Hepatocyte (in vitro differentiated cells): ENCODE data around the gene ZDHHC9. TPM values are rescaled to one million over a fixed set of nuclear protein-coding genes. Genes with fewer than 3 reads are reported as not detected.

Source experiments
- DNase-seq: peaks from one replicate; pipeline ENCODE4 v3.0.0-alpha.2; 2016; ENCODE audit warnings: low spot score
- H2AFZ ChIP-seq: fragments of 200-600 bp; sonication (generic); 2 replicates; pipeline ENCODE4 v1.6.0; 2016; ENCODE audit warnings: antibody characterized with exemption, mild to moderate bottlenecking
- H3K27ac ChIP-seq: fragments of 200-600 bp; sonication (generic); 2 replicates; pipeline ENCODE4 v1.5.1; 2016; ENCODE audit warnings: mild to moderate bottlenecking
- H3K27me3 ChIP-seq: fragments of 200-600 bp; sonication (generic); 2 replicates; pipeline ENCODE4 v1.6.1; 2016
- H3K36me3 ChIP-seq: fragments of 200-600 bp; sonication (generic); replicated peaks from 2 replicates; pipeline ENCODE4 v1.5.1; 2016; ENCODE audit warnings: low read depth; ENCODE audit not compliant: insufficient read depth
- H3K4me1 ChIP-seq: fragments of 200-600 bp; sonication (generic); 2 replicates; pipeline ENCODE4 v1.5.1; 2016; ENCODE audit warnings: mild to moderate bottlenecking, moderate library complexity; ENCODE audit not compliant: insufficient read depth
- H3K4me2 ChIP-seq: fragments of 200-600 bp; sonication (generic); 2 replicates; pipeline ENCODE4 v1.6.0; 2016
- H3K4me3 ChIP-seq: fragments of 200-600 bp; sonication (generic); 2 replicates; pipeline ENCODE4 v1.5.1; 2016; ENCODE audit warnings: mild to moderate bottlenecking
- H3K79me2 ChIP-seq: fragments of 200-600 bp; sonication (generic); 2 replicates; pipeline ENCODE4 v1.6.0; 2017; ENCODE audit warnings: mild to moderate bottlenecking
- H3K9me2 ChIP-seq: fragments of 200-600 bp; sonication (generic); replicated peaks from 2 replicates; pipeline ENCODE4 v1.6.0; 2017; ENCODE audit warnings: mild to moderate bottlenecking; ENCODE audit not compliant: insufficient read depth
- H3K9me3 ChIP-seq: fragments of 200-600 bp; sonication (generic); 2 replicates; pipeline ENCODE4 v1.5.1; 2016; ENCODE audit warnings: low read depth, mild to moderate bottlenecking
- H4K20me1 ChIP-seq: fragments of 200-600 bp; sonication (generic); 2 replicates; pipeline ENCODE4 v1.6.0; 2016; ENCODE audit warnings: mild to moderate bottlenecking; ENCODE audit not compliant: insufficient read depth, poor library complexity, severe bottlenecking
- CTCF ChIP-seq: fragments of 200-600 bp; sonication (generic); IDR thresholded peaks from 2 replicates; pipeline ENCODE4 v1.5.1; 2016; ENCODE audit warnings: antibody characterized with exemption, mild to moderate bottlenecking; ENCODE audit not compliant: poor library complexity
- EZH2 ChIP-seq: fragments of 200-600 bp; sonication (generic); IDR thresholded peaks from 2 replicates; pipeline ENCODE4 v1.6.1; 2016; ENCODE audit warnings: antibody characterized with exemption, mild to moderate bottlenecking, borderline replicate concordance
- EZH2phosphoT487 ChIP-seq: fragments of 200-600 bp; sonication (generic); IDR thresholded peaks from one replicate; pipeline ENCODE4 v1.6.1; 2018; ENCODE audit warnings: antibody characterized with exemption, mild to moderate bottlenecking, low read depth, moderate library complexity; ENCODE audit not compliant: unreplicated experiment, severe bottlenecking
- WGBS: methylation state at CpG from one replicate; pipeline ENCODE4 v1.1.6; 2016; ENCODE audit warnings: low lambda C conversion rate; ENCODE audit errors: missing lambda C conversion rate; 5-methylcytosine and 5-hydroxymethylcytosine counted together
- polyA plus RNA-seq: library from polyadenylated mRNA; unstranded; fragments of >200 nt; fragmentation: Nextera tagmentation; extraction: Ambion mirVana; gene quantifications from 2 replicates; pipeline ENCODE4 v1.2.1, GENCODE V29; 2016
- total RNA-seq: library from RNA; depleted of rRNA; stranded (reverse); fragments of >200 nt; gene quantifications from 2 replicates; pipeline ENCODE4 v1.2.3, GENCODE V29; 2014

ZDHHC9 gene
- total and polyA plus RNA-seq, 2 experiments from 2014 or later, result 48.6 TPM

- H2AFZ ChIP-seq, result no peak overlapping the region
- H4K20me1 ChIP-seq, result no peaks in the 10 kb centered on the region
- H3K36me3 ChIP-seq, result no peaks in the 10 kb centered on the region
- no peak for TF ChIP-seq EZH2phosphoT487
- no peak for TF ChIP-seq CTCF
- TF ChIP-seq EZH2, result no peak
- 82% methylated on average over 8 of the region's 8 CpGs for WGBS
- no peaks in the 10 kb centered on the region for H3K79me2 ChIP-seq
- H3K4me2 ChIP-seq, result no peak overlapping the region
- H3K4me3 ChIP-seq, result no peak overlapping the region
- no peaks in the 10 kb centered on the region for H3K9me3 ChIP-seq
- no peaks in the 10 kb centered on the region for H3K4me1 ChIP-seq
- no peak for DNase-seq
- no peaks in the 10 kb centered on the region for H3K9me2 ChIP-seq
- no peak overlapping the region for H3K27ac ChIP-seq
- no peaks in the 10 kb centered on the region for H3K27me3 ChIP-seq
Observed at GRCh38 chrX:129768186-129768585, 75.5 kb downstream of the ZDHHC9 start.

DNA sequence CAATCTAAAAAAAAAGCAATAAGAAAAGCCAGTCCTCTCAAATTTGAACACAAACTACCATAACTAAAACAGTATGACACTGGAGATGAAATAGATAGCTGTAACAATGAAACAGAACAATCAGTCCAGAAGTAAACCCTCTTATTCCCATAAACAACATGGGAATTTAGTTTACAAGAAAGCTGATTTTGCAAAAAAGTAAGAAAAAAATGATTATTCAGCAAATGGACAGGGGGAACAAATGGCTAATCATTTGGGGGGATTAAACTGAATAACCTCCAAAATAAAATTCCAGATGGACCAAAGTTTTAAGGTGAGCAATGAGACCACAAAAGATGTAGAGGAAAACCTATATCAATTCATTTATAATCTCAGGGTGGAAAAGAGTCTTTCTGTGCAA lies 80.0 kb downstream of the ZDHHC9 start:
- H3K4me2 ChIP-seq, result no peak overlapping the region
- H3K4me1 ChIP-seq, result no peaks in the 10 kb centered on the region
- H3K4me3 ChIP-seq, result no peak overlapping the region
- H3K9me2 ChIP-seq, result no peaks in the 10 kb centered on the region
- TF ChIP-seq EZH2phosphoT487, result no peak
- no peak for TF ChIP-seq EZH2
- no peak for TF ChIP-seq CTCF
- H3K27ac ChIP-seq, result no peak overlapping the region
- H3K9me3 ChIP-seq, result no peaks in the 10 kb centered on the region
- no peaks in the 10 kb centered on the region for H3K36me3 ChIP-seq
- no peak overlapping the region for H2AFZ ChIP-seq
- H3K27me3 ChIP-seq, result no peaks in the 10 kb centered on the region
- DNase-seq, result no peak
- H3K79me2 ChIP-seq, result no peaks in the 10 kb centered on the region
- no peaks in the 10 kb centered on the region for H4K20me1 ChIP-seq

GRCh38 chrX:129762448-129762847 lies 81.2 kb downstream of the ZDHHC9 start:
- no peak for DNase-seq
- Histone ChIP-seq H3K27ac (no peak overlapping the region), H3K4me3 (no peak overlapping the region), H3K27me3 (no peaks in the 10 kb centered on the region), H3K4me1 (no peaks in the 10 kb centered on the region), H4K20me1 (no peaks in the 10 kb centered on the region), H3K9me3 (no peaks in the 10 kb centered on the region), H3K36me3 (no peaks in the 10 kb centered on the region), H3K9me2 (no peaks in the 10 kb centered on the region), H3K79me2 (no peaks in the 10 kb centered on the region), H3K4me2 (no peak overlapping the region), H2AFZ (no peak overlapping the region)
- TF ChIP-seq EZH2, result no peak
- no peak for TF ChIP-seq CTCF
- no peak for TF ChIP-seq EZH2phosphoT487
- 90% methylated on average over 3 of the region's 3 CpGs for WGBS

- no peak overlapping the region for H3K4me3 ChIP-seq
- H3K4me1 ChIP-seq, result no peaks in the 10 kb centered on the region
- H3K27ac ChIP-seq, result no peak overlapping the region
- H2AFZ ChIP-seq, result no peak overlapping the region
- H3K4me2 ChIP-seq, result no peak overlapping the region
- no peaks in the 10 kb centered on the region for H3K9me3 ChIP-seq
- TF ChIP-seq CTCF, result no peak
- no peak for TF ChIP-seq EZH2phosphoT487
- TF ChIP-seq EZH2, result no peak
- H3K79me2 ChIP-seq, result no peaks in the 10 kb centered on the region
- H3K9me2 ChIP-seq, result no peaks in the 10 kb centered on the region
- no peaks in the 10 kb centered on the region for H3K36me3 ChIP-seq
- no peaks in the 10 kb centered on the region for H4K20me1 ChIP-seq
- 77% methylated on average over 4 of the region's 4 CpGs for WGBS
- no peaks in the 10 kb centered on the region for H3K27me3 ChIP-seq
- DNase-seq, result no peak
Observed at GRCh38 chrX:129761596-129761995, 82.1 kb downstream of the ZDHHC9 start.
